ENCODE data around the gene RFPL3.

DNA sequence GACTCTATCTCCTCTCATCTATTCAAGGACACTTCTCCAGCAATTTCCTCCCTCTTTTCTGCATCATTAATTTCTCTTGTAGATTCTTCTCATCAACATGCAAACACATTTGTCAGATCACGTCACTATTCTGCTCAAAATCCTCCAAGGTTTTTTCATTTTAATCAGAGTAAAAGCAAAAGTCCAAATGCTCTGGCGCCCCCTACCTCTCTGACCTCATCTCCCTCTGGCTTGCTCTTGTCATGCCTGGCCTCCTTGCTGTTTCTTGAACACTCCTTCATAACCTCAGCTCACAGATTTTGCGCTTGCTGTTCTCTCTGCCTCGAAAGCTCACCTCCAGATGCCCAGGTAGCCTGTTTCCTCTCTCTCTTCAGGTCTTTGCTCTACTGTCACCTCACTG is 32.0 kb downstream of the RFPL3 start:
- TF ChIP-seq, protein P1, sequence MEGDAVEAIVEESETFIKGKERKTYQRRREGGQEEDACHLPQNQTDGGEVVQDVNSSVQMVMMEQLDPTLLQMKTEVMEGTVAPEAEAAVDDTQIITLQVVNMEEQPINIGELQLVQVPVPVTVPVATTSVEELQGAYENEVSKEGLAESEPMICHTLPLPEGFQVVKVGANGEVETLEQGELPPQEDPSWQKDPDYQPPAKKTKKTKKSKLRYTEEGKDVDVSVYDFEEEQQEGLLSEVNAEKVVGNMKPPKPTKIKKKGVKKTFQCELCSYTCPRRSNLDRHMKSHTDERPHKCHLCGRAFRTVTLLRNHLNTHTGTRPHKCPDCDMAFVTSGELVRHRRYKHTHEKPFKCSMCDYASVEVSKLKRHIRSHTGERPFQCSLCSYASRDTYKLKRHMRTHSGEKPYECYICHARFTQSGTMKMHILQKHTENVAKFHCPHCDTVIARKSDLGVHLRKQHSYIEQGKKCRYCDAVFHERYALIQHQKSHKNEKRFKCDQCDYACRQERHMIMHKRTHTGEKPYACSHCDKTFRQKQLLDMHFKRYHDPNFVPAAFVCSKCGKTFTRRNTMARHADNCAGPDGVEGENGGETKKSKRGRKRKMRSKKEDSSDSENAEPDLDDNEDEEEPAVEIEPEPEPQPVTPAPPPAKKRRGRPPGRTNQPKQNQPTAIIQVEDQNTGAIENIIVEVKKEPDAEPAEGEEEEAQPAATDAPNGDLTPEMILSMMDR (IDR thresholded peaks at IDR 0.05; ENCODE audit: insufficient read depth, low read depth, low read length), result peak; percentile 37
- no peak for TF ChIP-seq EZH2 (IDR thresholded peaks at IDR 0.05; ENCODE audit: insufficient read depth, low read length)
